TTC549 (cell line): ENCODE measurements around the gene SLC45A3.
"Not testable (repeated sequence)": the region's sequence is repeated elsewhere in the genome, so short reads cannot be mapped to it uniquely, and the experiment has no call there.

Source experiments
- FAIRE-seq: peaks from 2 replicates; lab custom pipeline; 2012; peaks lifted over from hg19 to GRCh38; lab: Jason Lieb, UNC

The SLC45A3 gene

GRCh38 chr1:205667909-205668643, 12.2 kb downstream of the SLC45A3 start:
- FAIRE-seq: no peak

- FAIRE-seq: no peak
These were observed 13.7 kb downstream of the SLC45A3 start for GRCh38 chr1:205666372-205667166.

GRCh38 chr1:205665201-205666045, 14.9 kb downstream of the SLC45A3 start:
- FAIRE-seq: no peak

GRCh38 chr1:205664399-205665017, 15.8 kb downstream of the SLC45A3 start:
- no peak for FAIRE-seq

- no peak for FAIRE-seq
These were observed 16.9 kb downstream of the SLC45A3 start for GRCh38 chr1:205663286-205663936.

- FAIRE-seq: no peak
These were observed 17.5 kb downstream of the SLC45A3 start for GRCh38 chr1:205662791-205663190.

- no peak for FAIRE-seq
These were observed 18.1 kb downstream of the SLC45A3 start for GRCh38 chr1:205662135-205662738.

- FAIRE-seq: no peak
These were observed 18.7 kb downstream of the SLC45A3 start for GRCh38 chr1:205661429-205662134.

GRCh38 chr1:205660361-205660760, 19.9 kb downstream of the SLC45A3 start:
- FAIRE-seq: no peak

- no peak for FAIRE-seq
These were observed 21.2 kb downstream of the SLC45A3 start for GRCh38 chr1:205658943-205659581.

GRCh38 chr1:205656236-205656635, 24.1 kb downstream of the SLC45A3 start:
- no peak for FAIRE-seq

GRCh38 chr1:205652984-205653383, 27.3 kb downstream of the SLC45A3 start:
- FAIRE-seq: no peak

GRCh38 chr1:205650241-205650640, 30.1 kb downstream of the SLC45A3 start:
- no peak for FAIRE-seq

- no peak for FAIRE-seq
These were observed 34.8 kb downstream of the SLC45A3 start for GRCh38 chr1:205645519-205645918.

- FAIRE-seq: no peak
These were observed 37.5 kb downstream of the SLC45A3 start for GRCh38 chr1:205642679-205643307.

GRCh38 chr1:205639567-205639966, 40.7 kb downstream of the SLC45A3 start:
- no peak for FAIRE-seq

- FAIRE-seq: no peak
These were observed 42.3 kb downstream of the SLC45A3 start for GRCh38 chr1:205637854-205638468.

GRCh38 chr1:205636732-205637131, 43.6 kb downstream of the SLC45A3 start:
- FAIRE-seq: no peak

- not testable (repeated sequence) for FAIRE-seq
These were observed 44.2 kb downstream of the SLC45A3 start for GRCh38 chr1:205636138-205636530.
